ENCODE results near the gene C10orf90.

C10orf90 gene

GRCh38 chr10:126595160-126595559 lies 75.3 kb downstream of the C10orf90 start:
- DNase-seq (ENCODE audit: extremely low read depth, low read depth) = no peak
- TF ChIP-seq CTCF (IDR thresholded peaks at IDR 0.05; ENCODE audit: low read depth, low read length, missing control alignments) = no peak

DNA sequence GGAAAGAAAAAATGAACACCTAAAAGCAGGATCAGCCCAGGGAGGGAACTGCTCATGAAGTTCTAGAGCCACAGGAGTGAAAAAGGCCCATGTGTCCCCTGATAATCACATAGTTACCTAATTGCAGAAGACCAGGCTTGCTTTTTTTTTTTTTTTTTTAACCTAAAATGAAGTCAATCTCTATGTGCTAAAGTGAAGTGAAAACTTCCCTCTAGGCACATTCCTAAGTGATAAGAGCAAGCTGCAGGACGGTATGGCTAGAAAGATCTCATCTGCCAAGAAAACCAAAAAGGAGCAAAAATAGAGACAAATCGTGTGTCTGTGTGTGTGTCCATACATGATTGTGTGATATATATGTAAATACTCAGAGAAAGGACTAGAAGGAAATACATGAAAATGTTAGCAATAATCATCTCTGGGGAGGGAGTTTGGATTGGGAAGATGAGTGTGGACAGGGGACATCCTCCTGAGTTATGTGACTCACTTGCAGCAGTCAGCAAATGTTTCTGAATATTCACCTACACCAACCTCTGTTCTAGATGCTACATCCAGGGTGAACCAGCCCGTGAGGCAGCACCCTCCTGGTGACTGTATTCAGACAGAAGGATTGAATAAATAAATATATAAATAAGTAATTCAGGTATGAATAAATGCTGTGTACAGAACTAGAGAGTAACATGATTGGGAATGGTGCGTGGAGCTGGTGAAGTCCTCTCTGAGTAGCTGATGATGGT lies 76.4 kb downstream of the C10orf90 start:
- no peak for TF ChIP-seq CTCF (IDR thresholded peaks at IDR 0.05; ENCODE audit: low read depth, low read length, missing control alignments)
- no peak overlapping the region for H3K4me3 ChIP-seq (replicated peaks; ENCODE audit: low read depth, low read length)
- DNase-seq (ENCODE audit: extremely low read depth, low read depth) = no peak

More at GRCh38 chr10:126595160-126595559, 75.3 kb downstream of the C10orf90 start:
- H3K4me3 ChIP-seq (replicated peaks; ENCODE audit: low read depth, low read length) = no peak overlapping the region

DNA sequence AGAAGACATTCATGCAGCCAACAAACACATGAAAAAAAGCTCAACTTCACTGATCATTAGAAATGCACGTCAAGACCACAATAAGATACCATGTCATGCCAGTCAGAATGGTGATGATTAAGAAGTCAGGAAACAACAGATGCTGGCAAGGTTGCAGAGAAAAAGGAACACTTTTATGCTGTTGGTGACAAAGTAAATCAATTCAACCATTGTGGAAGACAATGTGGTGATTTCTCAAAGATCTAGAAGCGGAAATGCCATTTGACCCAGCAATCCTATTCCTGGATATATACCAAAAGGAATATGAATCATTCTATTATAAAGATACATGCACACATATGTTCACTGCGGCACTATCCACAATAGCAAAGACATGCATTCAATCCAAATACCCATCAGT lies 77.6 kb downstream of the C10orf90 start:
- TF ChIP-seq CTCF (IDR thresholded peaks at IDR 0.05; ENCODE audit: low read depth, low read length, missing control alignments) = no peak
- DNase-seq (ENCODE audit: extremely low read depth, low read depth) = no peak

GRCh38 chr10:126588024-126588423 lies 82.5 kb downstream of the C10orf90 start:
- DNase-seq (ENCODE audit: extremely low read depth, low read depth) = no peak
- TF ChIP-seq CTCF (IDR thresholded peaks at IDR 0.05; ENCODE audit: low read depth, low read length, missing control alignments) = no peak
- H3K4me3 ChIP-seq (replicated peaks; ENCODE audit: low read depth, low read length) = no peak overlapping the region

More for the DNA sequence above, 77.6 kb downstream of the C10orf90 start:
- H3K4me3 ChIP-seq (replicated peaks; ENCODE audit: low read depth, low read length) = no peak overlapping the region

DNA sequence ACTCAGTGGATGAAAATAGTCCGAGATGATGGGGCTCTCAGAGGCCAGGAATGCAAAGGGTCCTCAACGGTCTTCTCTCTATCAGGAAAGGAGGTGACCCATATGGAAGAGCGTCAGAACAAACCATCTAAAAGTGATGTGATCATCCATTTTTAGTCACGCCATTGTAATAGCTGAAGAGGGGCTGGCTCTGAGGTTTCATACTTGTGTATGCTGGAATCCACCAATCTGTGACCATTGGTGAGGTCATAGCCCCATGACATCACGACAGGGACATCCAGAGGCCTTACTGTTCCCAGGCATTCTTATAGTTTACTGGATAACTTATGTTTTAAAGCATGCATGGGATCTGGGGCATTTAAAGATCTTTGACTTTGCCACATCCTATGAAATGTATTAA lies 83.6 kb downstream of the C10orf90 start:
- no peak overlapping the region for H3K4me3 ChIP-seq (replicated peaks; ENCODE audit: low read depth, low read length)
- no peak for TF ChIP-seq CTCF (IDR thresholded peaks at IDR 0.05; ENCODE audit: low read depth, low read length, missing control alignments)
- DNase-seq (ENCODE audit: extremely low read depth, low read depth) = no peak

DNA sequence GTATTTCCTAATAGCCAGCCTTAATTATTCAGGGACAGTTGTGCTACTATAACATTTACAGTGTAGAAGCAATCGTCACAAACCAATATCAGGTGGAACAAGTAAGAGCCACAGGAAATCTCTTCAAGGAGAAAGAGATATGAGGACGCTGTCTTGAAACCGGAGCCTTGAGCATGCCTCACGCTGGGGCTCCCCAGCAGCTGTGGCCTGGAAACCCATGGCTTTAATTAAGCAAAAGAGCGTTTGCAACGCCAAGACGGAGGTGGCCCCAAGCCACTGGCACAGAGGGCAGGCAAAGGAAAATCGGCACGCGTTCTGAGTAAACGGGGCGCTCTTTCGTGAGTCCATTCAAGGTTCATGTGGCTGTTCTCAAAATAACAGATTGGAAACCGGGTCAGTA lies 84.4 kb downstream of the C10orf90 start:
- no peak overlapping the region for H3K4me3 ChIP-seq (replicated peaks; ENCODE audit: low read depth, low read length)
- no peak for TF ChIP-seq CTCF (IDR thresholded peaks at IDR 0.05; ENCODE audit: low read depth, low read length, missing control alignments)
- DNase-seq (ENCODE audit: extremely low read depth, low read depth) = no peak
